Epithelial cell of esophagus (primary cell): Measurements from ENCODE around the gene FAM47A.

Experiments used
- DNase-seq: peaks from one replicate; pipeline ENCODE4 v3.0.0; 2010; ENCODE audit warnings: low read depth
- H3K4me3 ChIP-seq: 2 replicates; pipeline ENCODE4 v1.5.1; 2011; ENCODE audit warnings: mild to moderate bottlenecking, low read length, control low read depth
- TF ChIP-seq, protein P1 (sequence below): IDR thresholded peaks from 2 replicates; pipeline ENCODE4 v1.5.1; 2011; ENCODE audit warnings: low read depth, mild to moderate bottlenecking, low read length, control low read depth, inconsistent platforms; ENCODE audit not compliant: insufficient read depth; ENCODE audit errors: missing control alignments

FAM47A gene

DNA sequence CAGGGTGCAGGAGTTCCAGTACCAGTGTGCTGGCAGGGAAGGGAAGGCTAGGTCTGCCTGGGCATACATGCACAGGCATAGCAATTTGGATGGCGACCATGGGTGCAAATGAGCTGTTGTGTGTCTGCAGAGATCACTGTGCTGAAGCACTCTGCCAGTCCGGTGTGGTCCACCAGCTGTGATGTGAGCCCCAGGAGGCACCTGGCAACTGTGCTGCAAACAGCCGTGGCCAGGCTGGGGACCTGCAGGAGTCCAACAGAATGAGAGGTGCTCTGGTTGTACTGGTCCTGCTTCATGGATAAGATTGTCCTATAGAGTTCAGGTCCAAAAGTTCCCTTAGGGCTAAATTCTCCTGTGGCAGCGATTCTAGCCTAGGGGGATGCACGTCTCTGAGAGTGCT, 6.1 kb downstream of the FAM47A start:
- TF ChIP-seq, protein P1, sequence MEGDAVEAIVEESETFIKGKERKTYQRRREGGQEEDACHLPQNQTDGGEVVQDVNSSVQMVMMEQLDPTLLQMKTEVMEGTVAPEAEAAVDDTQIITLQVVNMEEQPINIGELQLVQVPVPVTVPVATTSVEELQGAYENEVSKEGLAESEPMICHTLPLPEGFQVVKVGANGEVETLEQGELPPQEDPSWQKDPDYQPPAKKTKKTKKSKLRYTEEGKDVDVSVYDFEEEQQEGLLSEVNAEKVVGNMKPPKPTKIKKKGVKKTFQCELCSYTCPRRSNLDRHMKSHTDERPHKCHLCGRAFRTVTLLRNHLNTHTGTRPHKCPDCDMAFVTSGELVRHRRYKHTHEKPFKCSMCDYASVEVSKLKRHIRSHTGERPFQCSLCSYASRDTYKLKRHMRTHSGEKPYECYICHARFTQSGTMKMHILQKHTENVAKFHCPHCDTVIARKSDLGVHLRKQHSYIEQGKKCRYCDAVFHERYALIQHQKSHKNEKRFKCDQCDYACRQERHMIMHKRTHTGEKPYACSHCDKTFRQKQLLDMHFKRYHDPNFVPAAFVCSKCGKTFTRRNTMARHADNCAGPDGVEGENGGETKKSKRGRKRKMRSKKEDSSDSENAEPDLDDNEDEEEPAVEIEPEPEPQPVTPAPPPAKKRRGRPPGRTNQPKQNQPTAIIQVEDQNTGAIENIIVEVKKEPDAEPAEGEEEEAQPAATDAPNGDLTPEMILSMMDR: no peak
- no peak overlapping the region for H3K4me3 ChIP-seq
- DNase-seq: no peak

DNA sequence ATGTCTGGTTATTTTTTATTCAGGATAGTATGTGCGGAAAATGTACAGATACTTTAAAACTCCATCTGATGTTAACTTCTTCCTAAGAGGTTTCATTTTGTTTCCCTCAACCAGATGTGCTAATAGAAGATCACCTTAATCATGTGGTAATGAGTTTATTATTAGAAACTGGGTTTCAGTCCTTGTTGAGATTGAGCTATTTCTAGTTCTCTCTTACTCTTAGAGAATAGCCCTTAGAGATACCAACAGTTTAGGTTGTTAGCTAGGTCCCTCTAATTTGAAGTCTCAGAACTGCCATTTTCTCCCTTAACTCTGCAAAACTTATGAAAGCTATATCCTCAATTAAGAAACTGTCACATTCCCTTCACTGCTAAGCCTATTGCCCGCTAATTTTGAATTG, 13.0 kb downstream of the FAM47A start:
- TF ChIP-seq, protein P1: no peak
- DNase-seq: no peak
- H3K4me3 ChIP-seq: no peak overlapping the region

- H3K4me3 ChIP-seq: no peak overlapping the region
- no peak for DNase-seq
- TF ChIP-seq, protein P1: no peak
Measured at GRCh38 chrX:34112459-34112858, 19.7 kb downstream of the FAM47A start.
